Cardiac muscle cell (in vitro differentiated cells and primary cell): ENCODE measurements around the gene FAM3A. TPM values are rescaled to one million over a fixed set of nuclear protein-coding genes. Genes with fewer than 3 reads are reported as not detected.

Experiments used
- DNase-seq, 2 donors: peaks; one replicate each; pipeline versions ENCODE4 v3.0.0 to v3.0.0-alpha.2; 2010 to 2017; ENCODE audit warnings: low read depth in 1 of 2, low spot score in 1 of 2
- H3K27ac ChIP-seq: fragments of 200-600 bp; sonication (generic); 2 replicates; pipeline ENCODE4 v1.5.1; 2016
- H3K27me3 ChIP-seq: fragments of 200-600 bp; sonication (generic); 2 replicates; pipeline ENCODE4 v1.6.0; 2016; ENCODE audit warnings: control low read depth
- H3K36me3 ChIP-seq: fragments of 200-600 bp; sonication (generic); 2 replicates; pipeline ENCODE4 v1.5.1; 2016; ENCODE audit warnings: control low read depth
- H3K4me1 ChIP-seq: fragments of 200-600 bp; sonication (generic); 2 replicates; pipeline ENCODE4 v1.8.1; 2017; ENCODE audit warnings: low read depth, mild to moderate bottlenecking, mixed run types
- H3K4me3 ChIP-seq: fragments of 200-600 bp; sonication (generic); 2 replicates; pipeline ENCODE4 v1.5.1; 2016; ENCODE audit warnings: mild to moderate bottlenecking
- H3K9me3 ChIP-seq: fragments of 200-600 bp; sonication (generic); 2 replicates; pipeline ENCODE4 v1.5.1; 2017; ENCODE audit warnings: low read depth, mild to moderate bottlenecking, control low read depth
- CTCF ChIP-seq: IDR thresholded peaks from 2 replicates; pipeline ENCODE4 v1.5.1; 2012; ENCODE audit warnings: low read depth, mild to moderate bottlenecking, low read length
- polyA plus RNA-seq: library from polyadenylated mRNA; unstranded; fragments of >200 nt; fragmentation: Nextera tagmentation; extraction: Ambion mirVana; gene quantifications from 2 replicates; pipeline ENCODE4 v1.2.1, GENCODE V29; 2016
- total RNA-seq: library from RNA; depleted of rRNA; stranded (reverse); fragments of >200 nt; gene quantifications from 2 replicates; pipeline ENCODE4 v1.2.3, GENCODE V29; 2016

Gene FAM3A
- total and polyA plus RNA-seq, 2 experiments from 2014 or later: 112 to 140 TPM

- Histone ChIP-seq H3K4me1 (no peaks in the 10 kb centered on the region), H3K36me3 (no peaks in the 10 kb centered on the region), H3K27me3 (no peaks in the 10 kb centered on the region), H3K9me3 (no peaks in the 10 kb centered on the region), H3K4me3 (peak within 1 kb of the TSS; percentile 66), H3K27ac (peak within 1 kb of the TSS; percentile 91)
- no peak for TF ChIP-seq CTCF
- DNase-seq: peak; percentile 89 to 93
These were observed 31.4 kb upstream of the FAM3A start, which contains the start of gene IKBKG for GRCh38 chrX:154547245-154548027. Gene IKBKG, plus strand, starts transcription at chrX:154547620. Its CDS starts 4,383 bp downstream, at chrX:154552003.

DNA sequence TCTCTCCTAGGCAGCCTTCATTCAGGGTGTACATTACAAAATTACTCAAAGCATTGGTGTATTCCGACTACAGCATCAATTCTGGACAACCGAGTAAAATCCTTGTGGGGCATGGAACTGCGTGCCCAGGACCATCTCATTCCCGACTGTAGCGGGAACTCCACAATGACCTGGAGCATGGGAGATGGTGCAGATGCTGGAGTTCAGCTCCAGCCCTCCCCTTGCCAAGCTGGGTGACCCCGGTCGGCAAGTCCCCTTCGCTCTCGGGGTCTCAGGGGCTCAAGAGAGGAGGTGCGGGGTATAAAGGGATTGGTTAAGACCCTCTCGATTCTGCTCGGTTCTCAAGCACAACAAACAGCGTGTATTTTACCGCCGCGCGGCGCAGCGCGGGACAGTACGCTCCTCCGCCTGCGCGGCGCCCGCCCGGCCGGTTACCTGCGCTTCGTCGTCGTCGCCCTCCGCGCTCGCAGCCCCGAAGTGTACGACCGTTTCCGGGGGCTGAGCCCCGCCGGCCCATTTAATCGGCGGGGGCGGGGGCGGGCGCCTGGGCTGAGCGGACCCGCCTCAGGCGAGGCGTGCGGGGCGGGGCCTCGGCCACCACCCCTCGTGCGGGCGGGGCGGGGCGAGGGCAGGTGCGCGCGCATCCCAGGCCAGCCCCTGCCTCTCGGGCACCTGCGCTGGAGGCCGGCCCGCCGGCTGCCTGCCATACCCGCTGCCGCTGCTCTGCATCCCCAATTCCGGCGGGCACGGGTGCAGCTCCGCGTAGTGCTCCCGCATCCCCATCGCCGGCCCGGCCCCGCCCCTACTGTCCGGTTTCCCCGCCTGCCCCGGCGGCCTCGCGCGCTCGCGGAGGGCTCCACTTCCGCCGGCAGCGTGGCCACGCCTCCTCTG is 30.6 kb upstream of the FAM3A start, which contains the start of gene G6PD:
Gene G6PD (minus strand): TSS at position 493 of the 891 bp plus-strand sequence. CDS start 691 bp downstream, outside the sequence.
- Histone ChIP-seq H3K4me1 (no peaks in the 10 kb centered on the region), H3K36me3 (no peaks in the 10 kb centered on the region), H3K4me3 (peak within 1 kb of the TSS; percentile 66), H3K9me3 (no peaks in the 10 kb centered on the region), H3K27ac (peak within 1 kb of the TSS; percentile 91), H3K27me3 (no peaks in the 10 kb centered on the region)
- DNase-seq: peak; percentile 77 to 78
- no peak for TF ChIP-seq CTCF

DNA sequence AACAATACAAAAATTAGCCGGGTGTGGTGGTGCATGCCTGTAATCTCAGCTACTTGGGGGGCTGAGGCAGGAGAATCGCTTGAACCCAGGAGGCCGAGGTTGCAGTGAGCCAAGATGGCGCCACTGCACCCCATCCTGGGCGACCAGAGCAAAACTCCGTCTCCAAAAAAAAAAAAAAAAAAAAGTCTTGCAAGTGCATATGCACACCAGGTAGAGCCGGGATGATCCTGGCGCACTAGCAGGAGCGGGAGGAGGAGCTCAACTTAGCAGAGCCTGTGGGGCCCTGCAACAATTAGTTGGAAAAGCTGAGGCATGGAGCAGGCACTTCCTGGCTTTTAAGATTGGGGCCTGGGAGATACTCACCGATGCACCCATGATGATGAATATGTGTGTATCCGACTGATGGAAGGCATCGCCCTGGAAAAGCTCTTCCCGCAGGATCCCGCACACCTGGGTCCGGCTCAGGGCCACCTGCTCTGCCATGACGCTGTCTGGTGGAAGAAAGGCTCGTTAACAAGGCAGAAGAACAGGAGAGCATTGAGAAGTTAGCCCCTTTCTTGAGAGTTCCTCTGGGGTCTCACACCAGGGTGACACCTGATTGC is 29.7 kb upstream of the FAM3A start:
- no peak for DNase-seq
- H3K27me3 ChIP-seq: no peaks in the 10 kb centered on the region
- H3K4me3 ChIP-seq: peak overlapping the region; percentile 66
- H3K27ac ChIP-seq: no peak overlapping the region
- no peak for TF ChIP-seq CTCF
- H3K9me3 ChIP-seq: no peaks in the 10 kb centered on the region
- no peaks in the 10 kb centered on the region for H3K4me1 ChIP-seq
- no peaks in the 10 kb centered on the region for H3K36me3 ChIP-seq

DNA sequence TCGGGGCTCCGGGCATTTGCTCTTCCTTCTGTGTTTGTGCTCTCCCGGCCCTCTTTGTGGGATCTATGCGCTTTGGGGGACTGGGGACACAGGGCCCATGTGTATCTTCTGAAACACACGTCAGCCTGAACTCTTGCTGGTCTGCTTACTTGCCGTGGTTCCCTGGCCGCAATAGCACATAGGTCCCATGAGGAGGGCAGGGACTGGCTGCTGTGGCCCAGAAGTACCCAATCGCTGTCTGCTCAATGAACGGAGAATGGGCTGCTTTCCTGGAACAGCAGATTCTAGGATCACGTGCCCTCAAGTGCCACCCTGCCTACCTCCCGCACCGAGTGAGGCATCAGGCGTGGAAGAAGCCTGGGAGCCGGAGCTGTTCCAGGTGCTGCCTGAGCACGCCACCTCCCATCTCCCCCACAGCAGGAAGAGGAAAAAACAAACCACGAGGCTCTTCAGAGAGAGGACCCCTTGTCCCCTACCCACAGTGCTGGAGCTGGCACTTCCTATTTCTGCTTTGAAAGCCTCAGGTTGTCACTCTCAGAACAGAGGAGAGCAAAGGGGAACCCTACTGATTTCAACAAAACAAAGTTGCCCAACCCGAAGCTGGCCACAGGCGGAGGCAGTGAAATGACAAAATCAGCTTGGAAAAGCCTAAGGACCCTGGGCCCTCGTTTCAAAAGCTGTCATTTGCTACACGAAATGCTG is 26.8 kb upstream of the FAM3A start:
- H3K27me3 ChIP-seq: no peaks in the 10 kb centered on the region
- no peak for TF ChIP-seq CTCF
- H3K9me3 ChIP-seq: no peaks in the 10 kb centered on the region
- H3K4me3 ChIP-seq: no peak overlapping the region
- peak in 1 of 2 donors; percentile 19 for DNase-seq
- H3K36me3 ChIP-seq: no peaks in the 10 kb centered on the region
- H3K27ac ChIP-seq: no peak overlapping the region
- no peaks in the 10 kb centered on the region for H3K4me1 ChIP-seq
